ENCODE results near the gene RGS12. TPM values are rescaled to one million over a fixed set of nuclear protein-coding genes. Genes with fewer than 3 reads are reported as not detected.

The RGS12 gene
- total RNA-seq, 1 donor from 2014 or later = 21.9 TPM

GRCh38 chr4:3341760-3342159, 48.9 kb downstream of the RGS12 start:
- Histone ChIP-seq H3K4me1 (ENCODE audit: insufficient read depth, low read length) (peaks cover 14% of the 10 kb centered on the region), H3K27ac (ENCODE audit: low read depth, low read length) (peak overlapping the region; percentile 29), H3K4me3 (ENCODE audit: insufficient read depth, low read depth, low read length) (peak overlapping the region; percentile 26), H2AFZ (ENCODE audit: low read depth, low read length) (no peak overlapping the region), H3K9me3 (ENCODE audit: insufficient read depth, low read depth, low read length) (no peaks in the 10 kb centered on the region), H3K27me3 (ENCODE audit: insufficient read depth, low read length) (no peaks in the 10 kb centered on the region), H3K9ac (ENCODE audit: low read length) (peak overlapping the region; percentile 34), H4K20me1 (ENCODE audit: insufficient read depth, low read length) (peaks cover 68% of the 10 kb centered on the region), H3K36me3 (ENCODE audit: insufficient read depth, low read length) (no peaks in the 10 kb centered on the region), H3K79me2 (ENCODE audit: insufficient read depth, low read length) (peaks cover 27% of the 10 kb centered on the region), H3K4me2 (ENCODE audit: low read length) (peak overlapping the region; percentile 77)
- Mint-ChIP-seq H3K27me3 (ENCODE audit: low read depth, unreplicated experiment) (no peaks in the 10 kb centered on the region), H3K9me3 (ENCODE audit: unreplicated experiment) (peaks cover 3% of the 10 kb centered on the region), H3K4me1 (ENCODE audit: low read depth, unreplicated experiment) (peaks cover 2% of the 10 kb centered on the region), H3K36me3 (ENCODE audit: low read depth, unreplicated experiment) (peaks cover 3% of the 10 kb centered on the region), H3K27ac (ENCODE audit: unreplicated experiment) (no peak overlapping the region), H3K4me3 (ENCODE audit: unreplicated experiment) (no peak overlapping the region)
- no peak for DNase-seq (ENCODE audit: low read depth)
- no peak for TF ChIP-seq CTCF (IDR thresholded peaks at IDR 0.05; ENCODE audit: insufficient read depth, low read depth, low read length)
- TF ChIP-seq EZH2 (IDR thresholded peaks at IDR 0.05; ENCODE audit: insufficient read depth, low read length) = no peak
- no peak for FAIRE-seq

- Mint-ChIP-seq H3K4me3 (ENCODE audit: unreplicated experiment) (no peak overlapping the region), H3K27ac (ENCODE audit: unreplicated experiment) (no peak overlapping the region), H3K9me3 (ENCODE audit: unreplicated experiment) (no peaks in the 10 kb centered on the region), H3K27me3 (ENCODE audit: low read depth, unreplicated experiment) (no peaks in the 10 kb centered on the region), H3K4me1 (ENCODE audit: low read depth, unreplicated experiment) (peaks cover 2% of the 10 kb centered on the region), H3K36me3 (ENCODE audit: low read depth, unreplicated experiment) (peaks cover 3% of the 10 kb centered on the region)
- Histone ChIP-seq H3K4me2 (ENCODE audit: low read length) (peak overlapping the region; percentile 77), H3K79me2 (ENCODE audit: insufficient read depth, low read length) (peaks cover 23% of the 10 kb centered on the region), H2AFZ (ENCODE audit: low read depth, low read length) (no peak overlapping the region), H3K27me3 (ENCODE audit: insufficient read depth, low read length) (no peaks in the 10 kb centered on the region), H4K20me1 (ENCODE audit: insufficient read depth, low read length) (peaks cover 65% of the 10 kb centered on the region), H3K4me1 (ENCODE audit: insufficient read depth, low read length) (peaks cover 14% of the 10 kb centered on the region), H3K9ac (ENCODE audit: low read length) (peak overlapping the region; percentile 34), H3K4me3 (ENCODE audit: insufficient read depth, low read depth, low read length) (peak overlapping the region; percentile 26), H3K36me3 (ENCODE audit: insufficient read depth, low read length) (no peaks in the 10 kb centered on the region), H3K9me3 (ENCODE audit: insufficient read depth, low read depth, low read length) (no peaks in the 10 kb centered on the region), H3K27ac (ENCODE audit: low read depth, low read length) (peak overlapping the region; percentile 29)
- TF ChIP-seq EZH2 (IDR thresholded peaks at IDR 0.05; ENCODE audit: insufficient read depth, low read length) (no peak), CTCF (IDR thresholded peaks at IDR 0.05; ENCODE audit: insufficient read depth, low read depth, low read length) (no peak)
- FAIRE-seq = no peak
- DNase-seq (ENCODE audit: low read depth) = peak; percentile 73
Observed at GRCh38 chr4:3342182-3342854, 49.5 kb downstream of the RGS12 start.

Other genes starting within 250 kb of the RGS12 start
- not detected in 2 replicates for gene HTT-AS, start 218.5 kb upstream of the RGS12 start, total RNA-seq
- 62.8 and 65.2 TPM in 2 replicates for gene HTT, start 218.3 kb upstream of the RGS12 start, total RNA-seq
- gene MSANTD1, start 43.9 kb upstream of the RGS12 start, total RNA-seq = 1.4 and 1.6 TPM in 2 replicates
- 0.38 and 0.52 TPM in 2 replicates for gene HGFAC, start 148.9 kb downstream of the RGS12 start, total RNA-seq
- not detected in 2 replicates for gene DOK7, start 170.3 kb downstream of the RGS12 start, total RNA-seq
- 191 and 203 TPM in 2 replicates for gene LRPAP1, start 239.4 kb downstream of the RGS12 start, total RNA-seq